GM19328 (cell line): ENCODE data around the gene TMEM45B.

Experiments used
- ATAC-seq: cut with Tn5 transposase; IDR thresholded peaks from one replicate; pipeline ENCODE4 v1.9.1; 2021; ENCODE audit warnings: mild to moderate bottlenecking, moderate library complexity; ENCODE audit not compliant: unreplicated experiment

TMEM45B gene

GRCh38 chr11:129895126-129896041 is 79.7 kb downstream of the TMEM45B start, which contains the start of gene NFRKB:
Gene NFRKB, minus strand, starts transcription at chr11:129895578. Its CDS starts 2,729 bp downstream, at chr11:129892849.
- peak; percentile 97 for ATAC-seq

GRCh38 chr11:129896062-129896461 is 80.4 kb downstream of the TMEM45B start:
- ATAC-seq, result no peak

- ATAC-seq, result no peak
Observed at GRCh38 chr11:129905402-129905801, 89.8 kb downstream of the TMEM45B start.
